GM12878 (cell line): ENCODE results near the gene MBD5.

Experiments used
- BMI1 ChIP-seq: fragments of 450-650 bp; IDR thresholded peaks from 2 replicates; pipeline ENCODE4 v1.6.1; 2016; ENCODE audit warnings: mild to moderate bottlenecking, moderate library complexity, borderline replicate concordance
- SIN3A ChIP-seq: IDR thresholded peaks from 2 replicates; pipeline ENCODE4 v1.6.1; 2012; ENCODE audit warnings: low read depth, low read length, improper control_type of control experiment

- peak; percentile 57; the same call in 1 of the 2 replicates for TF ChIP-seq BMI1
- TF ChIP-seq SIN3A, result no peak
These were observed 21.3 kb downstream of the MBD5 start for GRCh38 chr2:148042219-148042618.
